ENCODE results near the gene C5orf46.

C5orf46 gene

GRCh38 chr5:147858565-147858964 lies 47.8 kb downstream of the C5orf46 start:
- no peak for DNase-seq (ENCODE audit: low read depth in 2 of 2)

GRCh38 chr5:147857302-147858129 lies 48.8 kb downstream of the C5orf46 start:
- DNase-seq (ENCODE audit: low read depth in 2 of 2), result peak in 1 of 2 donors; percentile 5

- DNase-seq (ENCODE audit: low read depth in 2 of 2), result no peak
Measured at GRCh38 chr5:147856801-147857200, 49.5 kb downstream of the C5orf46 start.

- no peak for DNase-seq (ENCODE audit: low read depth in 2 of 2)
Measured at GRCh38 chr5:147855774-147856069, 50.6 kb downstream of the C5orf46 start.

GRCh38 chr5:147854894-147855773 lies 51.2 kb downstream of the C5orf46 start:
- no peak for DNase-seq (ENCODE audit: low read depth in 2 of 2)

GRCh38 chr5:147854331-147854730 lies 52.0 kb downstream of the C5orf46 start:
- no peak for DNase-seq (ENCODE audit: low read depth in 2 of 2)

- no peak for DNase-seq (ENCODE audit: low read depth in 2 of 2)
Measured at GRCh38 chr5:147853372-147853987, 52.9 kb downstream of the C5orf46 start.

- no peak for DNase-seq (ENCODE audit: low read depth in 2 of 2)
Measured at GRCh38 chr5:147852365-147852764, 54.0 kb downstream of the C5orf46 start.

- DNase-seq (ENCODE audit: low read depth in 2 of 2), result no peak
Measured at GRCh38 chr5:147851578-147851977, 54.8 kb downstream of the C5orf46 start.

- DNase-seq (ENCODE audit: low read depth in 2 of 2), result no peak
Measured at GRCh38 chr5:147849226-147849625, 57.1 kb downstream of the C5orf46 start.

- no peak for DNase-seq (ENCODE audit: low read depth in 2 of 2)
Measured at GRCh38 chr5:147845618-147846017, 60.7 kb downstream of the C5orf46 start.

- DNase-seq (ENCODE audit: low read depth in 2 of 2), result no peak
Measured at GRCh38 chr5:147844846-147845245, 61.5 kb downstream of the C5orf46 start.

GRCh38 chr5:147842869-147843268 lies 63.5 kb downstream of the C5orf46 start:
- no peak for DNase-seq (ENCODE audit: low read depth in 2 of 2)
